ENCODE data around the gene GPC5.

The GPC5 gene

DNA sequence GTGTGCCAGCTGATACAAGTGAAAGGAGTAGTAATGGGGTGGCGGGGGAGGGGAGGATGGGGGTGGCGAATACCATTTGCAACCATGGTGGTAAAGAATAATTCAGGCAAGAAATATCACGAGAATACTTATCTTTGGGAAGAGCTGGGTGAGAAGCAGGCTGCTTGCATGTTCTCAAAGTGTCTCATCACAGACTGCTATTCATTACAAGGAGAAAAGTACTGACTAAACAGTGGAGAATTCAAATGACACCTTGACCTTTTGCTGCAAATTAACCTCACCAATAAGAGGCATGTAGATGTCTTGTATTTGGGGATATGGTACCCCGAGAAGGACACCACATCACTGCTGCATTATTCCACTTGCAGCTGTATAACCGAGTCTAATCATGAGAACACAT is 1242.5 kb downstream of the GPC5 start:
- TF ChIP-seq, protein P1, sequence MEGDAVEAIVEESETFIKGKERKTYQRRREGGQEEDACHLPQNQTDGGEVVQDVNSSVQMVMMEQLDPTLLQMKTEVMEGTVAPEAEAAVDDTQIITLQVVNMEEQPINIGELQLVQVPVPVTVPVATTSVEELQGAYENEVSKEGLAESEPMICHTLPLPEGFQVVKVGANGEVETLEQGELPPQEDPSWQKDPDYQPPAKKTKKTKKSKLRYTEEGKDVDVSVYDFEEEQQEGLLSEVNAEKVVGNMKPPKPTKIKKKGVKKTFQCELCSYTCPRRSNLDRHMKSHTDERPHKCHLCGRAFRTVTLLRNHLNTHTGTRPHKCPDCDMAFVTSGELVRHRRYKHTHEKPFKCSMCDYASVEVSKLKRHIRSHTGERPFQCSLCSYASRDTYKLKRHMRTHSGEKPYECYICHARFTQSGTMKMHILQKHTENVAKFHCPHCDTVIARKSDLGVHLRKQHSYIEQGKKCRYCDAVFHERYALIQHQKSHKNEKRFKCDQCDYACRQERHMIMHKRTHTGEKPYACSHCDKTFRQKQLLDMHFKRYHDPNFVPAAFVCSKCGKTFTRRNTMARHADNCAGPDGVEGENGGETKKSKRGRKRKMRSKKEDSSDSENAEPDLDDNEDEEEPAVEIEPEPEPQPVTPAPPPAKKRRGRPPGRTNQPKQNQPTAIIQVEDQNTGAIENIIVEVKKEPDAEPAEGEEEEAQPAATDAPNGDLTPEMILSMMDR (IDR thresholded peaks at IDR 0.05; ENCODE audit: low read depth, low read length): no peak
- no peak for DNase-seq (ENCODE audit: low read depth in 2 of 2)
- no peak overlapping the region for H3K4me3 ChIP-seq (replicated peaks in 1 of 2; ENCODE audit: low read depth in 2 of 2, low read length in 2 of 2)

- DNase-seq (ENCODE audit: low read depth in 2 of 2): no peak
- no peak overlapping the region for H3K4me3 ChIP-seq (replicated peaks in 1 of 2; ENCODE audit: low read depth in 2 of 2, low read length in 2 of 2)
- TF ChIP-seq, protein P1 (IDR thresholded peaks at IDR 0.05; ENCODE audit: low read depth, low read length): no peak
Measured at GRCh38 chr13:92649140-92649813, 1250.9 kb downstream of the GPC5 start.

DNA sequence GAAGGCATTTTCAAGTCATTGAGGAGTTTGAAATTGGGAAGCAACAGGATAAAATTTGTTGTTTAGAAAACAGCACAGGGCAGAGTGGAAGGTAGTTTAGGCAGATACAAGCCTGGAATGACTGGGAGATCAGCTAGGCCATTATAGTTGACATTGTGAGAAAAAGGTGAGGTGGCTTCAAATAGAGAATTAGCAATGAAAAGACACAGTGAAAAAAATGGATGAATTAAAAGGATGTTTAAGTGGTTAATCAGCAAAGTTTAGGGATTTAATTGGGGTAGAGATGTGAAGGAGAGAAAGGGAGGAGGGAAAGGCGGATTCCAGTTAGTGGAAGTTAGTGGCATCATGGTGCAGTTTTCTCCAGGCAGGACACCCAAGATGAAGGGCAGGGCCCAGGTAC is 1257.7 kb downstream of the GPC5 start:
- TF ChIP-seq, protein P1 (IDR thresholded peaks at IDR 0.05; ENCODE audit: low read depth, low read length): no peak
- H3K4me3 ChIP-seq (replicated peaks in 1 of 2; ENCODE audit: low read depth in 2 of 2, low read length in 2 of 2): no peak overlapping the region
- DNase-seq (ENCODE audit: low read depth in 2 of 2): no peak

- TF ChIP-seq, protein P1 (IDR thresholded peaks at IDR 0.05; ENCODE audit: low read depth, low read length): no peak
- no peak for DNase-seq (ENCODE audit: low read depth in 2 of 2)
- no peak overlapping the region for H3K4me3 ChIP-seq (replicated peaks in 1 of 2; ENCODE audit: low read depth in 2 of 2, low read length in 2 of 2)
Measured at GRCh38 chr13:92656648-92657047, 1258.2 kb downstream of the GPC5 start.

- peak; percentile 6 to 20 for DNase-seq (ENCODE audit: low read depth in 2 of 2)
- H3K4me3 ChIP-seq (replicated peaks in 1 of 2; ENCODE audit: low read depth in 2 of 2, low read length in 2 of 2): no peak overlapping the region
- TF ChIP-seq, protein P1 (IDR thresholded peaks at IDR 0.05; ENCODE audit: low read depth, low read length): no peak
Measured at GRCh38 chr13:92657565-92657964, 1259.1 kb downstream of the GPC5 start.

- no peak for DNase-seq (ENCODE audit: low read depth in 2 of 2)
- no peak overlapping the region for H3K4me3 ChIP-seq (replicated peaks in 1 of 2; ENCODE audit: low read depth in 2 of 2, low read length in 2 of 2)
- TF ChIP-seq, protein P1 (IDR thresholded peaks at IDR 0.05; ENCODE audit: low read depth, low read length): no peak
Measured at GRCh38 chr13:92658293-92658692, 1259.9 kb downstream of the GPC5 start.

GRCh38 chr13:92661406-92661805 is 1263.0 kb downstream of the GPC5 start:
- DNase-seq (ENCODE audit: low read depth in 2 of 2): no peak
- no peak overlapping the region for H3K4me3 ChIP-seq (replicated peaks in 1 of 2; ENCODE audit: low read depth in 2 of 2, low read length in 2 of 2)
- TF ChIP-seq, protein P1 (IDR thresholded peaks at IDR 0.05; ENCODE audit: low read depth, low read length): no peak

Data from cardiac fibroblast (primary cell).